ENCODE data around the gene FAM171A1.

DNA sequence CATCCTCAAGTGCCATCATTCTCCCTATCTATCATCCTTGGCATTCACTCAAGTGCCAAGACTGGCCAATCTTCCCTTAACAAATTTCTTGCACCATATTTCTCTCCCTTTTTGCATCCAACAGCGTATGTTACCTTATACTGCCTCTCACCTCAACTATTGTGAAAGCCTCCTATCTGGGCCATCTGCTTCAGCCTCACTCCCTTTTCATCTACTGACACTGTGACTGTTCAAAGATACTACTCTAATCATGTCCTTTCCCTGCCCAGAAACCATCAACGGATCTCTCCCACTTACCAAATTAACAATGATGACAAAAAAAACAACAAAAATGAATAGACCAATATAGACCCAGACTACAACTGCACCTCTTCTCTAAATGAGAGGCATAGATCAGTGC is 112.0 kb downstream of the FAM171A1 start:
- TF ChIP-seq POLR2AphosphoS5 (IDR thresholded peaks at IDR 0.05; ENCODE audit: borderline replicate concordance, low read depth, low read length) (no peak), EZH2 (IDR thresholded peaks at IDR 0.05) (no peak), FOXP2 (optimal IDR thresholded peaks at IDR 0.05; ENCODE audit: control extremely low read depth, extremely low read length, insufficient read depth) (no peak)

Data from SK-N-MC (cell line).